Activated T-cell treated with anti-CD3 and anti-CD28 coated beads, Interleukin-2, amount 50 U/mL, for 4 hours (primary cell): ENCODE measurements around the gene GCGR. TPM values are rescaled to one million over a fixed set of nuclear protein-coding genes. Genes with fewer than 3 reads are reported as not detected.

Experiments used
- ATAC-seq, 2 donors: fragments of 200-7000 bp; cut with Tn5 transposase; one replicate each; pipeline ENCODE4 v1.10.0; 2021
- DNase-seq: peaks from one replicate; pipeline ENCODE4 v3.0.0-alpha.2; 2020
- H3K27me3 Mint-ChIP-seq: one replicate; pipeline ENCODE4 v1.8.0; 2021; ENCODE audit warnings: low read depth, mixed read lengths
- H3K36me3 Mint-ChIP-seq: one replicate; pipeline ENCODE4 v1.8.0; 2022; ENCODE audit warnings: mixed read lengths; ENCODE audit not compliant: insufficient read depth
- H3K4me1 Mint-ChIP-seq: one replicate; pipeline ENCODE4 v1.8.0; 2021; ENCODE audit warnings: low read depth, mixed read lengths
- H3K4me3 Mint-ChIP-seq: one replicate; pipeline ENCODE4 v1.8.0; 2021; ENCODE audit warnings: mild to moderate bottlenecking, moderate library complexity, mixed read lengths
- H3K9me3 Mint-ChIP-seq: one replicate; pipeline ENCODE4 v1.8.0; 2021; ENCODE audit warnings: mixed read lengths
- total RNA-seq, 3 donors: library from RNA; stranded (reverse); gene quantifications; one replicate each; pipeline ENCODE4 v1.2.1, GENCODE V29; 2021

GCGR gene
- total RNA-seq: not detected

- no peaks in the 10 kb centered on the region for H3K9me3 Mint-ChIP-seq
- ATAC-seq (peak; percentile 15 to 16), DNase-seq (no peak)
- H3K36me3 Mint-ChIP-seq: no peaks in the 10 kb centered on the region
- H3K27me3 Mint-ChIP-seq: peaks cover 45% of the 10 kb centered on the region
- no peak within 1 kb of the TSS for H3K4me3 Mint-ChIP-seq
- peaks cover 1% of the 10 kb centered on the region for H3K4me1 Mint-ChIP-seq
Observed at GRCh38 chr17:81803728-81804558, at the start of gene GCGR. TSS of gene GCGR (plus strand) at chr17:81804150. CDS start at chr17:81809019, 4,869 bp downstream.

GRCh38 chr17:81792675-81793615 is 11.0 kb upstream of the GCGR start:
- H3K4me1 Mint-ChIP-seq: no peaks in the 10 kb centered on the region
- no peaks in the 10 kb centered on the region for H3K9me3 Mint-ChIP-seq
- DNase-seq (no peak), ATAC-seq (no peak)
- no peak overlapping the region for H3K4me3 Mint-ChIP-seq
- H3K27me3 Mint-ChIP-seq: peaks cover 2% of the 10 kb centered on the region
- no peaks in the 10 kb centered on the region for H3K36me3 Mint-ChIP-seq

GRCh38 chr17:81794074-81794476 is 9.9 kb upstream of the GCGR start:
- no peak for ATAC-seq
- H3K4me3 Mint-ChIP-seq: no peak overlapping the region
- H3K36me3 Mint-ChIP-seq: no peaks in the 10 kb centered on the region
- H3K4me1 Mint-ChIP-seq: no peaks in the 10 kb centered on the region
- H3K9me3 Mint-ChIP-seq: no peaks in the 10 kb centered on the region
- no peak for DNase-seq
- H3K27me3 Mint-ChIP-seq: peaks cover 3% of the 10 kb centered on the region

GRCh38 chr17:81794509-81794908 is 9.4 kb upstream of the GCGR start:
- DNase-seq (no peak), ATAC-seq (no peak)
- peaks cover 6% of the 10 kb centered on the region for H3K27me3 Mint-ChIP-seq
- no peaks in the 10 kb centered on the region for H3K9me3 Mint-ChIP-seq
- H3K4me1 Mint-ChIP-seq: no peaks in the 10 kb centered on the region
- H3K4me3 Mint-ChIP-seq: no peak overlapping the region
- H3K36me3 Mint-ChIP-seq: no peaks in the 10 kb centered on the region

- DNase-seq (no peak), ATAC-seq (no peak)
- no peak overlapping the region for H3K4me3 Mint-ChIP-seq
- H3K4me1 Mint-ChIP-seq: peaks cover 1% of the 10 kb centered on the region
- peaks cover 41% of the 10 kb centered on the region for H3K27me3 Mint-ChIP-seq
- H3K9me3 Mint-ChIP-seq: no peaks in the 10 kb centered on the region
- H3K36me3 Mint-ChIP-seq: no peaks in the 10 kb centered on the region
Observed at GRCh38 chr17:81801327-81801726, 2.6 kb upstream of the GCGR start.

- no peaks in the 10 kb centered on the region for H3K9me3 Mint-ChIP-seq
- no peak overlapping the region for H3K4me3 Mint-ChIP-seq
- H3K36me3 Mint-ChIP-seq: no peaks in the 10 kb centered on the region
- H3K27me3 Mint-ChIP-seq: peaks cover 41% of the 10 kb centered on the region
- DNase-seq (no peak), ATAC-seq (no peak)
- H3K4me1 Mint-ChIP-seq: peaks cover 1% of the 10 kb centered on the region
Observed at GRCh38 chr17:81802048-81802758, 1.7 kb upstream of the GCGR start.

GRCh38 chr17:81802856-81803643 is 900 bp upstream of the GCGR start:
- H3K9me3 Mint-ChIP-seq: no peaks in the 10 kb centered on the region
- peaks cover 1% of the 10 kb centered on the region for H3K4me1 Mint-ChIP-seq
- ATAC-seq (no peak), DNase-seq (no peak)
- H3K4me3 Mint-ChIP-seq: no peak overlapping the region
- H3K27me3 Mint-ChIP-seq: peaks cover 44% of the 10 kb centered on the region
- H3K36me3 Mint-ChIP-seq: no peaks in the 10 kb centered on the region

GRCh38 chr17:81804559-81805399 is 829 bp downstream of the GCGR start:
- no peak for DNase-seq
- H3K4me1 Mint-ChIP-seq: peaks cover 1% of the 10 kb centered on the region
- H3K9me3 Mint-ChIP-seq: no peaks in the 10 kb centered on the region
- no peaks in the 10 kb centered on the region for H3K36me3 Mint-ChIP-seq
- H3K27me3 Mint-ChIP-seq: peaks cover 45% of the 10 kb centered on the region
- ATAC-seq: no peak
- H3K4me3 Mint-ChIP-seq: no peak overlapping the region

- Mint-ChIP-seq H3K4me3 (no peak overlapping the region), H3K27me3 (peaks cover 47% of the 10 kb centered on the region), H3K36me3 (no peaks in the 10 kb centered on the region), H3K9me3 (no peaks in the 10 kb centered on the region), H3K4me1 (peaks cover 1% of the 10 kb centered on the region)
- ATAC-seq (no peak), DNase-seq (no peak)
Observed at GRCh38 chr17:81805707-81806460, 1.9 kb downstream of the GCGR start.

- H3K36me3 Mint-ChIP-seq: no peaks in the 10 kb centered on the region
- no peak for ATAC-seq
- H3K4me3 Mint-ChIP-seq: no peak overlapping the region
- peaks cover 39% of the 10 kb centered on the region for H3K27me3 Mint-ChIP-seq
- no peaks in the 10 kb centered on the region for H3K9me3 Mint-ChIP-seq
- DNase-seq: no peak
- H3K4me1 Mint-ChIP-seq: peaks cover 1% of the 10 kb centered on the region
Observed at GRCh38 chr17:81806461-81807209, 2.7 kb downstream of the GCGR start.

GRCh38 chr17:81807210-81807719 is 3.3 kb downstream of the GCGR start:
- ATAC-seq (no peak), DNase-seq (no peak)
- Mint-ChIP-seq H3K9me3 (no peaks in the 10 kb centered on the region), H3K4me3 (no peak overlapping the region), H3K27me3 (peaks cover 33% of the 10 kb centered on the region), H3K36me3 (no peaks in the 10 kb centered on the region), H3K4me1 (peaks cover 1% of the 10 kb centered on the region)

GRCh38 chr17:81807839-81808238 is 3.9 kb downstream of the GCGR start:
- no peaks in the 10 kb centered on the region for H3K9me3 Mint-ChIP-seq
- ATAC-seq (no peak), DNase-seq (no peak)
- H3K4me1 Mint-ChIP-seq: peaks cover 1% of the 10 kb centered on the region
- H3K27me3 Mint-ChIP-seq: peaks cover 27% of the 10 kb centered on the region
- H3K4me3 Mint-ChIP-seq: no peak overlapping the region
- no peaks in the 10 kb centered on the region for H3K36me3 Mint-ChIP-seq
